Suprapubic skin (tissue), 4 donors: ENCODE measurements around the gene NT5DC4.

Source experiments
- POLR2A ChIP-seq, 2 donors: fragments of 450-650 bp; IDR thresholded peaks; one replicate each; pipeline ENCODE4 v1.6.1; 2017; ENCODE audit warnings: antibody characterized with exemption in 2 of 2, mild to moderate bottlenecking in 2 of 2, moderate library complexity in 2 of 2
- POLR2AphosphoS5 ChIP-seq, 3 donors: sonication (generic); formaldehyde crosslinking; IDR thresholded peaks; one replicate each; pipeline ENCODE4 v1.6.1; 2017; ENCODE audit warnings: antibody characterized with exemption in 3 of 3
- TF ChIP-seq, protein P1 (sequence below), 2 donors: fragments of 200-600 bp in 1 of 2; fragments of 450-650 bp in 1 of 2; sonication (generic) in 1 of 2; IDR thresholded peaks; one replicate each; pipeline ENCODE4 v1.5.1; 2016 to 2019; ENCODE audit warnings: antibody characterized with exemption in 2 of 2, mild to moderate bottlenecking in 1 of 2, moderate library complexity in 1 of 2

DNA sequence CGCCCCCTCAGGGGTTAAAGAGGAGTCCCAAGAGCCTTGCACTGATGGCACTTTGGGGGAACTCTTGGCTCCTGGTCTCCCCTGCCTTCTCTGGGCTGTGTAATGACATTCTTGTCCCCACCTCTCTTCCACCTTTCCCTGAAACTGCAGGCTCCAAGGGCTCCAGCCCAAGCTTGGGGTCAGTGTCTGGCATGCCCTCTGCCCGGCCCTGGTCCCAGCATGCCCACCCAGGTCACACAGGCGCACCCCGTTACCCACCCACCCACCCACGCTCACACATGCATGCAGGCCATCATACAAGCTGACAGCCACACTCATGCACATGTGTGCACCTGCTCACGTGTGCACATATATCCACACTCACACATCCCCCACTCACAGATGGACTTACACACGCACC lies 6.9 kb upstream of the NT5DC4 start:
- TF ChIP-seq, protein P1, sequence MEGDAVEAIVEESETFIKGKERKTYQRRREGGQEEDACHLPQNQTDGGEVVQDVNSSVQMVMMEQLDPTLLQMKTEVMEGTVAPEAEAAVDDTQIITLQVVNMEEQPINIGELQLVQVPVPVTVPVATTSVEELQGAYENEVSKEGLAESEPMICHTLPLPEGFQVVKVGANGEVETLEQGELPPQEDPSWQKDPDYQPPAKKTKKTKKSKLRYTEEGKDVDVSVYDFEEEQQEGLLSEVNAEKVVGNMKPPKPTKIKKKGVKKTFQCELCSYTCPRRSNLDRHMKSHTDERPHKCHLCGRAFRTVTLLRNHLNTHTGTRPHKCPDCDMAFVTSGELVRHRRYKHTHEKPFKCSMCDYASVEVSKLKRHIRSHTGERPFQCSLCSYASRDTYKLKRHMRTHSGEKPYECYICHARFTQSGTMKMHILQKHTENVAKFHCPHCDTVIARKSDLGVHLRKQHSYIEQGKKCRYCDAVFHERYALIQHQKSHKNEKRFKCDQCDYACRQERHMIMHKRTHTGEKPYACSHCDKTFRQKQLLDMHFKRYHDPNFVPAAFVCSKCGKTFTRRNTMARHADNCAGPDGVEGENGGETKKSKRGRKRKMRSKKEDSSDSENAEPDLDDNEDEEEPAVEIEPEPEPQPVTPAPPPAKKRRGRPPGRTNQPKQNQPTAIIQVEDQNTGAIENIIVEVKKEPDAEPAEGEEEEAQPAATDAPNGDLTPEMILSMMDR (IDR thresholded peaks at IDR 0.05), result no peak
- TF ChIP-seq POLR2AphosphoS5 (IDR thresholded peaks at IDR 0.05) (no peak), POLR2A (IDR thresholded peaks at IDR 0.05) (no peak)
